HG03159 (cell line): ENCODE measurements around the gene SLC7A7.
A peak's percentile ranks its signal among the peaks of the same experiment; 100 is the strongest.
"Not testable (repeated sequence)": the region's sequence is repeated elsewhere in the genome, so short reads cannot be mapped to it uniquely, and the experiment has no call there.

Source experiments
- ATAC-seq: cut with Tn5 transposase; IDR thresholded peaks from one replicate; pipeline ENCODE4 v1.9.1; 2021; ENCODE audit warnings: mild to moderate bottlenecking, moderate library complexity; ENCODE audit not compliant: unreplicated experiment

The SLC7A7 gene

GRCh38 chr14:22794551-22794951 lies 20.7 kb downstream of the SLC7A7 start:
- ATAC-seq = no peak

GRCh38 chr14:22793976-22794375 lies 21.3 kb downstream of the SLC7A7 start:
- no peak for ATAC-seq

GRCh38 chr14:22793550-22793949 lies 21.7 kb downstream of the SLC7A7 start:
- not testable (repeated sequence) for ATAC-seq

- ATAC-seq = no peak
These were observed 23.1 kb downstream of the SLC7A7 start for GRCh38 chr14:22792158-22792557.

GRCh38 chr14:22791301-22791700 lies 23.9 kb downstream of the SLC7A7 start:
- no peak for ATAC-seq

- ATAC-seq = no peak
These were observed 28.6 kb downstream of the SLC7A7 start for GRCh38 chr14:22786685-22787084.

- no peak for ATAC-seq
These were observed 33.8 kb downstream of the SLC7A7 start for GRCh38 chr14:22781301-22781991.

GRCh38 chr14:22780941-22781300 lies 34.3 kb downstream of the SLC7A7 start:
- ATAC-seq = no peak

- ATAC-seq = no peak
These were observed 35.0 kb downstream of the SLC7A7 start for GRCh38 chr14:22780105-22780679.

- no peak for ATAC-seq
These were observed 37.2 kb downstream of the SLC7A7 start for GRCh38 chr14:22778084-22778483.

- not testable (repeated sequence) for ATAC-seq
These were observed 38.4 kb downstream of the SLC7A7 start for GRCh38 chr14:22776849-22777248.

- ATAC-seq = no peak
These were observed 39.0 kb downstream of the SLC7A7 start for GRCh38 chr14:22776215-22776614.

GRCh38 chr14:22774011-22774706 lies 41.1 kb downstream of the SLC7A7 start:
- ATAC-seq = no peak

GRCh38 chr14:22773162-22774010 lies 41.8 kb downstream of the SLC7A7 start:
- no peak for ATAC-seq

GRCh38 chr14:22772725-22773124 lies 42.5 kb downstream of the SLC7A7 start:
- no peak for ATAC-seq

GRCh38 chr14:22770481-22771187 lies 44.6 kb downstream of the SLC7A7 start:
- ATAC-seq = no peak

- no peak for ATAC-seq
These were observed 45.9 kb downstream of the SLC7A7 start for GRCh38 chr14:22769369-22769768.

GRCh38 chr14:22768947-22769346 lies 46.3 kb downstream of the SLC7A7 start:
- no peak for ATAC-seq

GRCh38 chr14:22767323-22767589 lies 48.0 kb downstream of the SLC7A7 start:
- ATAC-seq = no peak

- ATAC-seq = peak; percentile 74
These were observed 48.5 kb downstream of the SLC7A7 start, which contains the start of gene OXA1L for GRCh38 chr14:22766457-22767322. Gene OXA1L, plus strand, starts transcription at chr14:22766688. Its CDS starts 14 bp downstream, at chr14:22766702.
